Transverse colon (tissue), 4 donors: ENCODE data around the gene MYO5B. TPM values are rescaled to one million over a fixed set of nuclear protein-coding genes. Genes with fewer than 3 reads are reported as not detected.

Source experiments
- DNase-seq: peaks from one replicate; pipeline ENCODE4 v3.0.0-alpha.2; 2019
- H3K27ac ChIP-seq, 4 donors: fragments of 200-600 bp; sonication (generic); 2 replicates each; pipeline ENCODE4 v1.5.1; 2016 to 2018; ENCODE audit warnings: inconsistent platforms in 4 of 4
- H3K27me3 ChIP-seq: fragments of 200-600 bp; sonication (generic); 2 replicates; pipeline ENCODE4 v1.5.1; 2017; ENCODE audit warnings: inconsistent platforms
- H3K36me3 ChIP-seq, 4 donors: fragments of 200-600 bp; sonication (generic); 2 replicates each; pipeline ENCODE4 v1.5.1; 2017 to 2019; ENCODE audit warnings: inconsistent platforms in 4 of 4
- H3K4me1 ChIP-seq, 4 donors: fragments of 200-600 bp; sonication (generic); 2 replicates each; pipeline ENCODE4 v1.5.1; 2017 to 2020; ENCODE audit warnings: inconsistent platforms in 4 of 4
- H3K4me3 ChIP-seq, 4 donors: fragments of 200-600 bp; sonication (generic); 1 replicate in 1 of 4; 2 replicates in 3 of 4; pipeline versions ENCODE4 v1.5.1 to v1.6.1; 2017 to 2019; ENCODE audit warnings: inconsistent platforms in 4 of 4
- H3K9me3 ChIP-seq, 2 donors: fragments of 200-600 bp; sonication (generic); 2 replicates each; pipeline ENCODE4 v1.5.1; 2017 to 2019; ENCODE audit warnings: inconsistent platforms in 2 of 2
- CTCF ChIP-seq, 5 experiments: fragments of 200-600 bp in 3 of 5; fragments of 450-650 bp in 2 of 5; sonication (generic) in 3 of 5; IDR thresholded peaks; 1 replicate in 2 of 5; 2 replicates in 3 of 5; pipeline ENCODE4 v1.5.1; 2016 to 2017; ENCODE audit warnings: antibody characterized with exemption in 5 of 5, inconsistent platforms in 3 of 5, mild to moderate bottlenecking in 2 of 5, moderate library complexity in 1 of 5
- EP300 ChIP-seq: sonication (generic); formaldehyde crosslinking; IDR thresholded peaks from one replicate; pipeline ENCODE4 v1.6.1; 2017; ENCODE audit warnings: antibody characterized with exemption, low read depth
- POLR2A ChIP-seq: fragments of 450-650 bp; IDR thresholded peaks from one replicate; pipeline ENCODE4 v1.6.1; 2016; ENCODE audit warnings: antibody characterized with exemption, mild to moderate bottlenecking, moderate library complexity
- POLR2AphosphoS5 ChIP-seq, 3 donors: sonication (generic); formaldehyde crosslinking; IDR thresholded peaks; one replicate each; pipeline ENCODE4 v1.6.1; 2016; ENCODE audit warnings: antibody characterized with exemption in 3 of 3
- WGBS, 2 donors: methylation state at CpG; one replicate each; pipeline ENCODE4 v1.1.5; 2018; ENCODE audit warnings: low coverage in 1 of 2; 5-methylcytosine and 5-hydroxymethylcytosine counted together
- in situ Hi-C, 4 donors: fragments of 200-750 bp; cut with MboI; loops; one replicate each; pipeline versions ENCODE4 v1.15.0 to v1.15.1; 2017; ENCODE audit warnings: low sequenced_read_pairs in 3 of 4, low pct_ligation_motif_present in 1 of 4, low pct_unique_long_range_greater_than_20kb in 1 of 4
- intact Hi-C: fragments of 100-400 bp; cut with DNase I; formaldehyde crosslinking; loops from one replicate; pipeline ENCODE4 v1.15.1; 2023; ENCODE audit warnings: low total_unique reads
- total RNA-seq, 4 donors: library from RNA; depleted of rRNA; stranded (reverse); fragments of >200 nt; gene quantifications; one replicate each; pipeline ENCODE4 v1.1.0, GENCODE V29; 2016

The MYO5B gene
- total RNA-seq, 4 donors from 2014 or later = 96.7 to 144 (median 114) TPM

DNA sequence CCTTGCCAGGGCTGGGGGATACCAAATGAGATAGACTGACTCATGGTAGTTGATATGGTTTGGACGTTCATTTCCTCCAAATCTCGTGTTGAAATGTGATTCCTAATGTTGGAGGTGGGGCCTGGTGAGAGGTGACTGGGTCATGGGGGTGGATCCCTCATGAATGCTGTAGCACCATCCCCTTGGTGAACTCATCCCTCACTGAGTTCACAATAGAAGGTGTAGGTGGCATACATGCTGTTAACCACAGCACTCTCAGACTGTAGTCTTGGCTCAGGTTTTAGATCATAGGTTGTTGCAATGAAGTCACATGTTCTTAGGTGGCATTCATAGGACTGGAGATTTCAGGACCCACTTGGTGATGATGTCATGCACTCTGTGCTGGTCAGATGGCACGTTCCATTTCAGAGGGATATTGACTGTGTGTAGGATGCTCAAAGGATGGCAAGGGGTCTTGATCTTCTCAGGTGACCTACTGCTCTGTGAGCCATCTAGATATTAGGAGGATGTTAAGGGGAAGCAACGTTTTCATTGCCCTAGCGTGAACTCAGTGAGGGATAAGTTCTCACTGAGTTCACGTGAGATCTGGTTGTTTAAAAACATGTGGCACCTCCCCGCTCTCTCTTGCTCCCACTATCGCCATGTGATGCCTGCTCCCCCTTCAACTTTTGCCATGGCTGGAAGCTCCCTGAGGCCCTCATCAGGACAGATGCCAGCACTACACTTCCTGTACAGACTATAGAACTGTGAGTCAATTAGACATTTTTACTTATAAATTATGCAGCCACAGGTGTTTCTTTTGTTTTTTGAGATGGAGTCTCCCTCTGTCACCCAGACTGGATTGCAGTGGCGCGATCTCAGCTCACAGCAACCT is 307.8 kb downstream of the MYO5B start:
- H3K4me3 ChIP-seq = no peak overlapping the region
- H3K4me1 ChIP-seq = no peaks in the 10 kb centered on the region
- WGBS, 2 donors = 51 to 65% methylated on average over 3 to 10 of the region's 10 CpGs
- no peaks in the 10 kb centered on the region for H3K36me3 ChIP-seq
- no peaks in the 10 kb centered on the region for H3K27me3 ChIP-seq
- no peaks in the 10 kb centered on the region for H3K9me3 ChIP-seq
- TF ChIP-seq EP300 (no peak), POLR2A (no peak), POLR2AphosphoS5 (IDR thresholded peaks at IDR 0.05) (no peak), CTCF (IDR thresholded peaks at IDR 0.05) (no peak)
- no peak overlapping the region for H3K27ac ChIP-seq
- in situ Hi-C loops (loop anchor here in 1 of 4 donors (10.0 kb wide), 1 partner anchor 58 kb away; no protein-coding TSS in a partner anchor), intact Hi-C loops (no loop called here)
- DNase-seq = no peak

DNA sequence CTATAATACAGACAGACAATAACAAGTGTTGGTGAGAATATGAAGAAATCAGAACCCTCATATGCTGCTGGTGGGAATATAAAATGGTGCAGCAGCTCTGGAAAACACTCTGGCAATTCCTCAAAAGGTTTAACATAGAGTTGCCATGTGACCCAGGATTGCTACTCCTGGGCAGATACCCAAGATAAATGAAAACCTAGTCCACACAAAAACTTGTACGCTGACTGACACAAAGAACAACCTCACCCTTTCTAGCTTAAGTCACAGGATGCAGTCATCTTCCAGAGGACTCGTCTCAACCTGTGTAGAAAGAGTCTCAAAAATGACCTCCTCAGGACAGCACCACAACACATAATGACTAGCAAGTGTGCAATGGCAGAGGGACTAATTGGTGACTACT is 310.0 kb downstream of the MYO5B start:
- no peak for DNase-seq
- no peak overlapping the region for H3K4me3 ChIP-seq
- no peaks in the 10 kb centered on the region for H3K9me3 ChIP-seq
- intact Hi-C loops = no loop called here
- H3K27me3 ChIP-seq = no peaks in the 10 kb centered on the region
- no peak overlapping the region for H3K27ac ChIP-seq
- no peak for TF ChIP-seq CTCF (IDR thresholded peaks at IDR 0.05)
- TF ChIP-seq POLR2AphosphoS5 (IDR thresholded peaks at IDR 0.05) = no peak
- no peak for TF ChIP-seq POLR2A
- no peak for TF ChIP-seq EP300
- 43 to 50% methylated on average over 1 to 2 of the region's 2 CpGs for WGBS, 2 donors
- no peaks in the 10 kb centered on the region for H3K36me3 ChIP-seq
- H3K4me1 ChIP-seq = no peaks in the 10 kb centered on the region
- in situ Hi-C loops = loop anchor here in 1 of 4 donors (10.0 kb wide), 1 partner anchor 60 kb away; no protein-coding TSS in a partner anchor

- TF ChIP-seq POLR2A (no peak), POLR2AphosphoS5 (IDR thresholded peaks at IDR 0.05) (no peak), EP300 (no peak), CTCF (IDR thresholded peaks at IDR 0.05) (no peak)
- H3K36me3 ChIP-seq = no peaks in the 10 kb centered on the region
- no peaks in the 10 kb centered on the region for H3K4me1 ChIP-seq
- WGBS, 2 donors = 73 to 91% methylated on average over 2 to 4 of the region's 4 CpGs
- H3K4me3 ChIP-seq = no peak overlapping the region
- intact Hi-C loops = no loop called here
- no peak overlapping the region for H3K27ac ChIP-seq
- H3K27me3 ChIP-seq = no peaks in the 10 kb centered on the region
- in situ Hi-C loops = loop anchor here in 1 of 4 donors (10.0 kb wide), 1 partner anchor 60 kb away; no protein-coding TSS in a partner anchor
- H3K9me3 ChIP-seq = no peaks in the 10 kb centered on the region
- no peak for DNase-seq
These were observed 310.5 kb downstream of the MYO5B start for GRCh38 chr18:49884465-49884864.

DNA sequence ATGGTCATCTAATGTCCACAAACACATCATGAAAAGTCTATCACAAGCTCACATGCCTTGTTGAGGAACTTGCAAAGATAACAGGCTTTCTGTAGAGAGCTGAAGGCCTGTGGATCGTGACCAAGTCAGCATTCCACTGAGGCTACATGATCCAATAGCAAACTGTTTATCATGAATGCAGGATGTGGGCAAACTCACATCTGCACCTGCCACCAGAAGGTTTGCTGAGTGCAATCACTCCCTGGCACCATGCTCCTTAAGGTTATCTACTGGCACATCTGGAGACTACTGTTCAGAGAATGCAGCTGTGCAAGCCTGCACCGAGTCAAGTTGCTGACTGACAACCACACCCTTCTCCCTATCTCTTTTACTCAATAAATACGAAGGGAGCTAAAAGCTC is 314.3 kb downstream of the MYO5B start:
- DNase-seq = no peak
- TF ChIP-seq EP300 (no peak), POLR2AphosphoS5 (IDR thresholded peaks at IDR 0.05) (no peak), POLR2A (no peak), CTCF (IDR thresholded peaks at IDR 0.05) (no peak)
- in situ Hi-C loops (loop anchor here in 1 of 4 donors (10.0 kb wide), 1 partner anchor 64 kb away; no protein-coding TSS in a partner anchor), intact Hi-C loops (no loop called here)
- H3K27ac ChIP-seq = no peak overlapping the region
- H3K4me1 ChIP-seq = no peaks in the 10 kb centered on the region
- H3K9me3 ChIP-seq = no peaks in the 10 kb centered on the region
- no peaks in the 10 kb centered on the region for H3K36me3 ChIP-seq
- H3K4me3 ChIP-seq = no peak overlapping the region
- H3K27me3 ChIP-seq = no peaks in the 10 kb centered on the region
- 62 to 77% methylated on average over 3 of the region's 3 CpGs for WGBS, 2 donors
